Measurements from ENCODE around the gene NDRG2.
"Not testable (repeated sequence)": the region's sequence is repeated elsewhere in the genome, so short reads cannot be mapped to it uniquely, and the experiment has no call there.

NDRG2 gene

GRCh38 chr14:21033133-21033698, 8.4 kb upstream of the NDRG2 start:
- no peak for DNase-seq

- DNase-seq: no peak
These were observed 7.7 kb upstream of the NDRG2 start for GRCh38 chr14:21032326-21033132.

- no peak for DNase-seq
These were observed 5.7 kb upstream of the NDRG2 start for GRCh38 chr14:21030531-21030930.

GRCh38 chr14:21029917-21030316, 5.1 kb upstream of the NDRG2 start, which contains the start of gene TPPP2:
TSS of gene TPPP2 (plus strand) at chr14:21030217. CDS start at chr14:21030582, 365 bp downstream.
- no peak for DNase-seq

GRCh38 chr14:21026988-21027315, 2.1 kb upstream of the NDRG2 start:
- DNase-seq: no peak

GRCh38 chr14:21026274-21026987, 1.6 kb upstream of the NDRG2 start:
- DNase-seq: no peak

- no peak for DNase-seq
These were observed 761 bp upstream of the NDRG2 start for GRCh38 chr14:21025371-21026273.

- no peak for DNase-seq
These were observed 860 bp downstream of the NDRG2 start for GRCh38 chr14:21023817-21024584.

GRCh38 chr14:21023174-21023573, 1.7 kb downstream of the NDRG2 start:
- DNase-seq: no peak

GRCh38 chr14:21022686-21023085, 2.2 kb downstream of the NDRG2 start:
- DNase-seq: no peak

GRCh38 chr14:21020977-21021545, 3.8 kb downstream of the NDRG2 start:
- no peak for DNase-seq

- DNase-seq: no peak
These were observed 5.5 kb downstream of the NDRG2 start for GRCh38 chr14:21019366-21019765.

- no peak for DNase-seq
These were observed 6.1 kb downstream of the NDRG2 start for GRCh38 chr14:21018781-21019180.

GRCh38 chr14:21018286-21018685, 6.6 kb downstream of the NDRG2 start:
- no peak for DNase-seq

GRCh38 chr14:21017528-21018245, 7.2 kb downstream of the NDRG2 start:
- DNase-seq: no peak

- no peak for DNase-seq
These were observed 8.3 kb downstream of the NDRG2 start for GRCh38 chr14:21016413-21017190.

- no peak for DNase-seq
These were observed 9.5 kb downstream of the NDRG2 start for GRCh38 chr14:21015312-21015711.

GRCh38 chr14:21014761-21015190, 10.1 kb downstream of the NDRG2 start:
- DNase-seq: no peak

- DNase-seq: no peak
These were observed 13.7 kb downstream of the NDRG2 start for GRCh38 chr14:21011136-21011535.

GRCh38 chr14:21009721-21010120, 15.1 kb downstream of the NDRG2 start:
- not testable (repeated sequence) for DNase-seq
